Neural cell (in vitro differentiated cells): ENCODE results near the gene INAFM1. TPM values are rescaled to one million over a fixed set of nuclear protein-coding genes. Genes with fewer than 3 reads are reported as not detected.
"Not testable (repeated sequence)": the region's sequence is repeated elsewhere in the genome, so short reads cannot be mapped to it uniquely, and the experiment has no call there.

Experiments used
- H2AFZ ChIP-seq: fragments of 200-600, 300-800 bp; sonication (generic), shearing (Covaris generic); 2 replicates; pipeline ENCODE4 v1.6.0; 2014; ENCODE audit warnings: low read depth, mild to moderate bottlenecking, antibody characterized with exemption, low read length, moderate library complexity
- H3F3A ChIP-seq: fragments of 200-600 bp; shearing (Covaris generic); 2 replicates; pipeline ENCODE4 v1.6.1; 2016; ENCODE audit warnings: mild to moderate bottlenecking, moderate library complexity, mixed read lengths, antibody characterized with exemption, low read length; ENCODE audit not compliant: insufficient read depth, poor library complexity, severe bottlenecking
- H3K27ac ChIP-seq: fragments of 200-600, 300-800 bp; sonication (generic), shearing (Covaris generic); 2 replicates; pipeline ENCODE4 v1.5.1; 2014; ENCODE audit warnings: mild to moderate bottlenecking, low read length, moderate library complexity
- H3K27me3 ChIP-seq: fragments of 300-800, 200-600 bp; sonication (generic), shearing (Covaris generic); 2 replicates; pipeline ENCODE4 v1.6.0; 2014; ENCODE audit warnings: mild to moderate bottlenecking, low read depth, low read length, moderate library complexity; ENCODE audit not compliant: insufficient read depth
- H3K36me3 ChIP-seq: fragments of 300-800, 200-600 bp; sonication (generic), shearing (Covaris generic); 2 replicates; pipeline ENCODE4 v1.5.1; 2014; ENCODE audit warnings: mild to moderate bottlenecking, antibody characterized with exemption, low read length, moderate library complexity; ENCODE audit not compliant: insufficient read depth
- H3K4me2 ChIP-seq: fragments of 300-800, 200-600 bp; sonication (generic), shearing (Covaris generic); 2 replicates; pipeline ENCODE4 v1.6.0; 2014; ENCODE audit warnings: mild to moderate bottlenecking, low read length
- H3K4me3 ChIP-seq: fragments of 300-800, 200-600 bp; sonication (generic), shearing (Covaris generic); 2 replicates; pipeline ENCODE4 v1.5.1; 2014; ENCODE audit warnings: mild to moderate bottlenecking, low read length, moderate library complexity
- H3K79me2 ChIP-seq: fragments of 200-600 bp; shearing (Covaris generic); replicated peaks from 2 replicates; pipeline ENCODE4 v1.6.0; 2014; ENCODE audit warnings: mild to moderate bottlenecking, low read length, moderate library complexity; ENCODE audit not compliant: insufficient read depth
- H3K9ac ChIP-seq: fragments of 300-800, 200-600 bp; sonication (generic), shearing (Covaris generic); 2 replicates; pipeline ENCODE4 v1.6.1; 2016; ENCODE audit warnings: mild to moderate bottlenecking, low read length, mixed read lengths
- H3K9me2 ChIP-seq: fragments of 200-600 bp; shearing (Covaris generic); 2 replicates; pipeline ENCODE4 v1.6.1; 2016; ENCODE audit warnings: mild to moderate bottlenecking, low read length, mixed read lengths; ENCODE audit not compliant: insufficient read depth
- H3K9me3 ChIP-seq: fragments of 200-600, 300-800 bp; sonication (generic), shearing (Covaris generic); 2 replicates; pipeline ENCODE4 v1.6.1; 2016; ENCODE audit warnings: mild to moderate bottlenecking, mixed run types, low read length, moderate library complexity, mixed read lengths
- H4K20me1 ChIP-seq: fragments of 200-600 bp; shearing (Covaris generic); 2 replicates; pipeline ENCODE4 v1.6.1; 2016; ENCODE audit warnings: mild to moderate bottlenecking, mixed run types; ENCODE audit not compliant: insufficient read depth
- CTCF ChIP-seq: fragments of 450-650 bp; IDR thresholded peaks from 2 replicates; pipeline ENCODE4 v1.5.1; 2014; ENCODE audit warnings: antibody characterized with exemption, mild to moderate bottlenecking, moderate library complexity; ENCODE audit not compliant: poor library complexity, severe bottlenecking
- EP300 ChIP-seq: fragments of 450-650 bp; conservative IDR thresholded peaks from 2 replicates; pipeline ENCODE4 v1.6.1; 2014; ENCODE audit warnings: antibody characterized with exemption, mild to moderate bottlenecking, moderate library complexity; ENCODE audit not compliant: poor library complexity, severe bottlenecking
- EZH2 ChIP-seq: fragments of 200-600, 300-800 bp; shearing (Covaris generic), sonication (generic); IDR thresholded peaks from 2 replicates; pipeline ENCODE4 v1.6.1; 2014; ENCODE audit warnings: antibody characterized with exemption, low read length, borderline replicate concordance, mild to moderate bottlenecking; ENCODE audit not compliant: insufficient read depth, poor library complexity, severe bottlenecking
- MXI1 ChIP-seq: fragments of 450-650 bp; conservative IDR thresholded peaks from 2 replicates; pipeline ENCODE4 v1.6.1; 2014; ENCODE audit warnings: antibody characterized with exemption, mild to moderate bottlenecking; ENCODE audit not compliant: poor library complexity, severe bottlenecking
- POLR2AphosphoS5 ChIP-seq: IDR thresholded peaks from 2 replicates; pipeline ENCODE4 v1.6.1; 2012
- RAD21 ChIP-seq: fragments of 450-650 bp; conservative IDR thresholded peaks from 2 replicates; pipeline ENCODE4 v1.6.1; 2014; ENCODE audit warnings: antibody characterized with exemption, mild to moderate bottlenecking, moderate library complexity
- REST ChIP-seq: IDR thresholded peaks from 2 replicates; pipeline ENCODE4 v1.6.1; 2012; ENCODE audit warnings: borderline replicate concordance
- SMC3 ChIP-seq: fragments of 450-650 bp; conservative IDR thresholded peaks from 2 replicates; pipeline ENCODE4 v1.6.1; 2014; ENCODE audit warnings: antibody characterized with exemption, mild to moderate bottlenecking, moderate library complexity; ENCODE audit not compliant: poor library complexity
- TAF1 ChIP-seq: IDR thresholded peaks from 2 replicates; pipeline ENCODE4 v1.6.1; 2012; ENCODE audit warnings: low read depth
- polyA plus RNA-seq: library from polyadenylated mRNA; depleted of rRNA; stranded (reverse); fragments of >200 nt; gene quantifications from 2 replicates; pipeline ENCODE4 v1.2.3, GENCODE V29; 2014

Gene INAFM1
- polyA plus RNA-seq, 1 donor from 2014 or later = 11.5 TPM

GRCh38 chr19:47243776-47244547 is 30.7 kb upstream of the INAFM1 start:
- H3K9ac ChIP-seq = peak overlapping the region; percentile 55
- H3K27ac ChIP-seq = peak overlapping the region; percentile 48
- H2AFZ ChIP-seq = no peak overlapping the region
- no peaks in the 10 kb centered on the region for H4K20me1 ChIP-seq
- H3K36me3 ChIP-seq = no peaks in the 10 kb centered on the region
- no peaks in the 10 kb centered on the region for H3K9me2 ChIP-seq
- H3K27me3 ChIP-seq = no peaks in the 10 kb centered on the region
- H3K79me2 ChIP-seq = no peaks in the 10 kb centered on the region
- H3K4me2 ChIP-seq = no peak overlapping the region
- peak overlapping the region; percentile 61 for H3K4me3 ChIP-seq
- no peaks in the 10 kb centered on the region for H3K9me3 ChIP-seq
- TF ChIP-seq EP300 (peak; percentile 66), RAD21 (peak; percentile 99), SMC3 (peak; percentile 92), CTCF (peak; percentile 100), EZH2 (no peak), MXI1 (peak; percentile 28), REST (peak; percentile 28), POLR2AphosphoS5 (peak; percentile 9), TAF1 (no peak)
- no peaks in the 10 kb centered on the region for H3F3A ChIP-seq

GRCh38 chr19:47247308-47247990 is 27.2 kb upstream of the INAFM1 start:
- no peaks in the 10 kb centered on the region for H3K9me3 ChIP-seq
- no peaks in the 10 kb centered on the region for H3K9me2 ChIP-seq
- no peak overlapping the region for H2AFZ ChIP-seq
- H3K36me3 ChIP-seq = no peaks in the 10 kb centered on the region
- H3F3A ChIP-seq = no peaks in the 10 kb centered on the region
- no peaks in the 10 kb centered on the region for H3K79me2 ChIP-seq
- TF ChIP-seq REST (no peak), MXI1 (no peak), RAD21 (peak; percentile 64), SMC3 (peak; percentile 76), TAF1 (no peak), CTCF (peak; percentile 81), EZH2 (no peak), POLR2AphosphoS5 (no peak), EP300 (no peak)
- no peak overlapping the region for H3K27ac ChIP-seq
- no peaks in the 10 kb centered on the region for H4K20me1 ChIP-seq
- H3K4me2 ChIP-seq = no peak overlapping the region
- no peak overlapping the region for H3K4me3 ChIP-seq
- no peaks in the 10 kb centered on the region for H3K27me3 ChIP-seq
- no peak overlapping the region for H3K9ac ChIP-seq

- not testable (repeated sequence) for H2AFZ ChIP-seq
These were observed 21.7 kb upstream of the INAFM1 start for GRCh38 chr19:47253016-47253415.

More at GRCh38 chr19:47253016-47253415, 21.7 kb upstream of the INAFM1 start:
- H4K20me1 ChIP-seq, H3K9me3 ChIP-seq, H3F3A ChIP-seq, H3K27ac ChIP-seq, H3K27me3 ChIP-seq, H3K9ac ChIP-seq, H3K79me2 ChIP-seq, H3K36me3 ChIP-seq, H3K4me3 ChIP-seq, H3K4me2 ChIP-seq, H3K9me2 ChIP-seq: not testable (repeated sequence)
